Neural cell (in vitro differentiated cells): ENCODE results near the gene TRERF1.

Source experiments
- MXI1 ChIP-seq: fragments of 450-650 bp; conservative IDR thresholded peaks from 2 replicates; pipeline ENCODE4 v1.6.1; 2014; ENCODE audit warnings: antibody characterized with exemption, mild to moderate bottlenecking; ENCODE audit not compliant: poor library complexity, severe bottlenecking
- POLR2AphosphoS5 ChIP-seq: IDR thresholded peaks from 2 replicates; pipeline ENCODE4 v1.6.1; 2012
- TF ChIP-seq, protein P1 (sequence below): fragments of 450-650 bp; IDR thresholded peaks from 2 replicates; pipeline ENCODE4 v1.5.1; 2014; ENCODE audit warnings: antibody characterized with exemption, mild to moderate bottlenecking, moderate library complexity; ENCODE audit not compliant: poor library complexity, severe bottlenecking
- TF ChIP-seq, protein P2 (sequence below): IDR thresholded peaks from 2 replicates; pipeline ENCODE4 v1.6.1; 2012; ENCODE audit warnings: borderline replicate concordance

DNA sequence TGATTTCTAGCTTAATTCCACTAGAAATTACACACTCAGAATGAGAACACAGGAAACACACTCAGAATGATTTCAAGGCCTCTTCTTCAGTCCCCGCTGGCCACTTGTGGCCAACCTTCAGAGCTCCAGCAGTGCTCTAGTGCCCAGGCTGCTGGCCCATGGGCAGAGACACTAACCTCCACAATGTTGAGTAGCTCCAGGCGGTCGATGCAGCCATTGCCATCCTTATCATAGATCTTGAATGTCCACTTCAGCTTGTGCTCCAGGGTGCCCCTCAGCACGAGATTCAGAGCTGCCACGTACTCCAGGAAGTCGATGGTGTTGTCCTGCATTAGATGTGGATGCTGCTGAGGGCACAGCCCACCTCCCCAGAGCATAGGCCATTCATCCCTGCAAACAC, 263.3 kb downstream of the TRERF1 start:
- TF ChIP-seq, protein P1, sequence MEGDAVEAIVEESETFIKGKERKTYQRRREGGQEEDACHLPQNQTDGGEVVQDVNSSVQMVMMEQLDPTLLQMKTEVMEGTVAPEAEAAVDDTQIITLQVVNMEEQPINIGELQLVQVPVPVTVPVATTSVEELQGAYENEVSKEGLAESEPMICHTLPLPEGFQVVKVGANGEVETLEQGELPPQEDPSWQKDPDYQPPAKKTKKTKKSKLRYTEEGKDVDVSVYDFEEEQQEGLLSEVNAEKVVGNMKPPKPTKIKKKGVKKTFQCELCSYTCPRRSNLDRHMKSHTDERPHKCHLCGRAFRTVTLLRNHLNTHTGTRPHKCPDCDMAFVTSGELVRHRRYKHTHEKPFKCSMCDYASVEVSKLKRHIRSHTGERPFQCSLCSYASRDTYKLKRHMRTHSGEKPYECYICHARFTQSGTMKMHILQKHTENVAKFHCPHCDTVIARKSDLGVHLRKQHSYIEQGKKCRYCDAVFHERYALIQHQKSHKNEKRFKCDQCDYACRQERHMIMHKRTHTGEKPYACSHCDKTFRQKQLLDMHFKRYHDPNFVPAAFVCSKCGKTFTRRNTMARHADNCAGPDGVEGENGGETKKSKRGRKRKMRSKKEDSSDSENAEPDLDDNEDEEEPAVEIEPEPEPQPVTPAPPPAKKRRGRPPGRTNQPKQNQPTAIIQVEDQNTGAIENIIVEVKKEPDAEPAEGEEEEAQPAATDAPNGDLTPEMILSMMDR, result no peak
- TF ChIP-seq MXI1 (no peak), POLR2AphosphoS5 (no peak)
- TF ChIP-seq, protein P2, sequence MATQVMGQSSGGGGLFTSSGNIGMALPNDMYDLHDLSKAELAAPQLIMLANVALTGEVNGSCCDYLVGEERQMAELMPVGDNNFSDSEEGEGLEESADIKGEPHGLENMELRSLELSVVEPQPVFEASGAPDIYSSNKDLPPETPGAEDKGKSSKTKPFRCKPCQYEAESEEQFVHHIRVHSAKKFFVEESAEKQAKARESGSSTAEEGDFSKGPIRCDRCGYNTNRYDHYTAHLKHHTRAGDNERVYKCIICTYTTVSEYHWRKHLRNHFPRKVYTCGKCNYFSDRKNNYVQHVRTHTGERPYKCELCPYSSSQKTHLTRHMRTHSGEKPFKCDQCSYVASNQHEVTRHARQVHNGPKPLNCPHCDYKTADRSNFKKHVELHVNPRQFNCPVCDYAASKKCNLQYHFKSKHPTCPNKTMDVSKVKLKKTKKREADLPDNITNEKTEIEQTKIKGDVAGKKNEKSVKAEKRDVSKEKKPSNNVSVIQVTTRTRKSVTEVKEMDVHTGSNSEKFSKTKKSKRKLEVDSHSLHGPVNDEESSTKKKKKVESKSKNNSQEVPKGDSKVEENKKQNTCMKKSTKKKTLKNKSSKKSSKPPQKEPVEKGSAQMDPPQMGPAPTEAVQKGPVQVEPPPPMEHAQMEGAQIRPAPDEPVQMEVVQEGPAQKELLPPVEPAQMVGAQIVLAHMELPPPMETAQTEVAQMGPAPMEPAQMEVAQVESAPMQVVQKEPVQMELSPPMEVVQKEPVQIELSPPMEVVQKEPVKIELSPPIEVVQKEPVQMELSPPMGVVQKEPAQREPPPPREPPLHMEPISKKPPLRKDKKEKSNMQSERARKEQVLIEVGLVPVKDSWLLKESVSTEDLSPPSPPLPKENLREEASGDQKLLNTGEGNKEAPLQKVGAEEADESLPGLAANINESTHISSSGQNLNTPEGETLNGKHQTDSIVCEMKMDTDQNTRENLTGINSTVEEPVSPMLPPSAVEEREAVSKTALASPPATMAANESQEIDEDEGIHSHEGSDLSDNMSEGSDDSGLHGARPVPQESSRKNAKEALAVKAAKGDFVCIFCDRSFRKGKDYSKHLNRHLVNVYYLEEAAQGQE, result no peak
